NCI-H774 (cell line): Measurements from ENCODE around the gene DMXL1.
A peak's percentile ranks its signal among the peaks of the same experiment; 100 is the strongest.
"Not testable (repeated sequence)": the region's sequence is repeated elsewhere in the genome, so short reads cannot be mapped to it uniquely, and the experiment has no call there.

Source experiments
- DNase-seq: peaks from one replicate; lab custom pipeline; 2025; lab: John Stamatoyannopoulos, UW

DMXL1 gene

GRCh38 chr5:119207105-119207504 is 136.2 kb downstream of the DMXL1 start:
- no peak for DNase-seq

- DNase-seq: no peak
Observed at GRCh38 chr5:119212026-119212425, 141.1 kb downstream of the DMXL1 start.

- no peak for DNase-seq
Observed at GRCh38 chr5:119212676-119213075, 141.8 kb downstream of the DMXL1 start.

- DNase-seq: no peak
Observed at GRCh38 chr5:119217183-119217582, 146.3 kb downstream of the DMXL1 start.

GRCh38 chr5:119218830-119219782 is 148.2 kb downstream of the DMXL1 start:
- peak; percentile 28 for DNase-seq

- no peak for DNase-seq
Observed at GRCh38 chr5:119220576-119221197, 149.8 kb downstream of the DMXL1 start.

GRCh38 chr5:119221330-119221729 is 150.4 kb downstream of the DMXL1 start:
- DNase-seq: no peak

- no peak for DNase-seq
Observed at GRCh38 chr5:119229950-119230349, 159.1 kb downstream of the DMXL1 start.

- no peak for DNase-seq
Observed at GRCh38 chr5:119238265-119239118, 167.6 kb downstream of the DMXL1 start.

GRCh38 chr5:119239119-119239417 is 168.2 kb downstream of the DMXL1 start:
- DNase-seq: no peak

- DNase-seq: not testable (repeated sequence)
Observed at GRCh38 chr5:119239826-119240225, 168.9 kb downstream of the DMXL1 start.

GRCh38 chr5:119243888-119244287 is 173.0 kb downstream of the DMXL1 start:
- DNase-seq: no peak

GRCh38 chr5:119250946-119251901 is 180.3 kb downstream of the DMXL1 start:
- DNase-seq: no peak

GRCh38 chr5:119255571-119256356 is 184.9 kb downstream of the DMXL1 start:
- DNase-seq: no peak

- no peak for DNase-seq
Observed at GRCh38 chr5:119257613-119258012, 186.7 kb downstream of the DMXL1 start.

- DNase-seq: no peak
Observed at GRCh38 chr5:119263639-119264038, 192.8 kb downstream of the DMXL1 start.

GRCh38 chr5:119264186-119264585 is 193.3 kb downstream of the DMXL1 start:
- DNase-seq: no peak

GRCh38 chr5:119267958-119268386 is 197.1 kb downstream of the DMXL1 start:
- DNase-seq: peak; percentile 94

- peak; percentile 89 for DNase-seq
Observed at GRCh38 chr5:119268387-119269060, 197.6 kb downstream of the DMXL1 start.
